Coronary artery (tissue), 2 donors: Measurements from ENCODE around the gene SOCS6.

Experiments used
- DNase-seq: peaks from one replicate; pipeline ENCODE4 v3.0.0-alpha.2; 2017; ENCODE audit warnings: low spot score
- H3K27ac ChIP-seq, 2 donors: fragments of 200-600 bp; sonication (generic); one replicate each; pipeline ENCODE4 v1.5.1; 2016 to 2019
- H3K4me3 ChIP-seq: fragments of 200-600 bp; sonication (generic); 2 replicates; pipeline ENCODE4 v1.5.1; 2016; ENCODE audit warnings: mild to moderate bottlenecking, moderate library complexity
- TF ChIP-seq, protein P1 (sequence below): fragments of 200-600 bp; sonication (generic); IDR thresholded peaks from one replicate; pipeline ENCODE4 v1.5.1; 2019; ENCODE audit warnings: antibody characterized with exemption

Gene SOCS6

DNA sequence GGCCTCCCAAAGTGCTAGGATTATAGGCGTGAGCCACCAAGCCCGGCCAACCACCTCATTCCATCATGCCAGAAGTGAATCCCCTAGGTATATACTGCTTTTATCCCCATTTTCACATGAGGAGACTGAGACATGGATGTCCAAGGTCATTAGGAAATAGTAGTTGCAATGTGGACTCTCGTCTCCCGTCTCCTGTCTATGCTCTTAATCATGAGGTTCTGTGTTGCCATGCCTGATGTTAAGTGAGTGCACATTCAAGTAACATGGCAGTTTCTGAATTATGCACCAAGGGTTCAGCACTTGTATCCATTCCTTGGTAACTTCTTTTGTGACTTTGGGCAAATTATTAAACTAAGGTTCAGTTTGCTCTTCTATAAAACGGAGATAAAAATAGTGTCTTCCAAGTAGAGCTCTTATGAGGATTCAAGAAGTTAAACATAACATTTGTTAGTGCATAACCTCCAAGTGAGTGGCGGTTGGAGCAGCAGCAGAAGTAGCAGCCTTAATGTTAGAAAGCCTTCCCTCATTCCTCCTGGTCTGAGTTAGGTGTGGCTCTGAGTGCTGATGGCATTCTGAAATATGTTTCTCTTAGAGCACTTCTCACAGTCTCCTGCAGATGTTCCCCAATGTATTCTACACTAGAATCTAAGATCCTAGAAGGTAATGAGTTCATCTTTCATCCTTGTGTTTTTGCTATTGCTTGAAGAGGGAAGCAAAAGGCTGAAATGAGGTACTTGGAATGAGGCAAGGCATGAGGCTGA, 21.9 kb downstream of the SOCS6 start:
- no peak overlapping the region for H3K27ac ChIP-seq
- TF ChIP-seq, protein P1, sequence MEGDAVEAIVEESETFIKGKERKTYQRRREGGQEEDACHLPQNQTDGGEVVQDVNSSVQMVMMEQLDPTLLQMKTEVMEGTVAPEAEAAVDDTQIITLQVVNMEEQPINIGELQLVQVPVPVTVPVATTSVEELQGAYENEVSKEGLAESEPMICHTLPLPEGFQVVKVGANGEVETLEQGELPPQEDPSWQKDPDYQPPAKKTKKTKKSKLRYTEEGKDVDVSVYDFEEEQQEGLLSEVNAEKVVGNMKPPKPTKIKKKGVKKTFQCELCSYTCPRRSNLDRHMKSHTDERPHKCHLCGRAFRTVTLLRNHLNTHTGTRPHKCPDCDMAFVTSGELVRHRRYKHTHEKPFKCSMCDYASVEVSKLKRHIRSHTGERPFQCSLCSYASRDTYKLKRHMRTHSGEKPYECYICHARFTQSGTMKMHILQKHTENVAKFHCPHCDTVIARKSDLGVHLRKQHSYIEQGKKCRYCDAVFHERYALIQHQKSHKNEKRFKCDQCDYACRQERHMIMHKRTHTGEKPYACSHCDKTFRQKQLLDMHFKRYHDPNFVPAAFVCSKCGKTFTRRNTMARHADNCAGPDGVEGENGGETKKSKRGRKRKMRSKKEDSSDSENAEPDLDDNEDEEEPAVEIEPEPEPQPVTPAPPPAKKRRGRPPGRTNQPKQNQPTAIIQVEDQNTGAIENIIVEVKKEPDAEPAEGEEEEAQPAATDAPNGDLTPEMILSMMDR = no peak
- no peak for DNase-seq

DNA sequence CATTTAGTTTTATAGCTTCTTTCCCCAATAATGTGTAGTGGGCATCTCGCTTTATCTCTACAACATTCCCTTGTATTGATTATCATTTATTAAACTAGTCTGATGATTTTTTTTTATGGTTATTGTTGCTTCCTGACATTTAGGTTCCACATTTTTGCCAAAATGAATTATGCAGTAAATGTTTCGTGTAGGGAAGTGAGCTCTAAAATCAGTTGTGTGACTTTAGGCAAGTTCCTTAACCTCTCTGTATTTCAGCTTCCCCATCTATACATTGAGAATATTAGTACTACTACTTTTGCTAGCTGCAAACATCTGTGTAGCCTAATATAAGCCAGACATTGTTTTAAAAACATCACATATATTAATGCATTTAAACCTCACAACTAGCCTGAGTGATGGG, 22.9 kb downstream of the SOCS6 start:
- TF ChIP-seq, protein P1 = no peak
- Histone ChIP-seq H3K4me3 (no peak overlapping the region), H3K27ac (no peak overlapping the region)
- DNase-seq = no peak

More for the DNA sequence above, 21.9 kb downstream of the SOCS6 start:
- H3K4me3 ChIP-seq = no peak overlapping the region

DNA sequence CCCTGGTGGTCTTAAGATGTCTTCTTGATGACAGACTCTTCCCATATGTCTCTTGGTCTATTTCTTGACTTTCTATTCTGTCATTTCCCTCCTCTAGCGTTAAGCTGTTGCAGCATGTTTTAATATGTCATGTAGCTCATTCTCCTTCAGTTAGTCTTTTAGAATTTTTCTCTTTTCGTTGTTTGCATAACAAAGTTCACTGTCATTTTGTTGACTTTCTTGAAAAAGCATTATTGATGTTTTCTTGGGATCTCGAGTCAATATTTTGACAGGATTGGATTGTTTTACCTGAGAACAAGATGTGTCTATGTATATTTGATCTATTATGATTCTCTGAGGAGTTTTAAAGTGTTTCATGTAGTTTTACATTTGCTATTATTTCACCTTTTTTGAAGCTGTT, 24.8 kb downstream of the SOCS6 start:
- H3K4me3 ChIP-seq = no peak overlapping the region
- no peak overlapping the region for H3K27ac ChIP-seq
- TF ChIP-seq, protein P1 = no peak
- DNase-seq = no peak

DNA sequence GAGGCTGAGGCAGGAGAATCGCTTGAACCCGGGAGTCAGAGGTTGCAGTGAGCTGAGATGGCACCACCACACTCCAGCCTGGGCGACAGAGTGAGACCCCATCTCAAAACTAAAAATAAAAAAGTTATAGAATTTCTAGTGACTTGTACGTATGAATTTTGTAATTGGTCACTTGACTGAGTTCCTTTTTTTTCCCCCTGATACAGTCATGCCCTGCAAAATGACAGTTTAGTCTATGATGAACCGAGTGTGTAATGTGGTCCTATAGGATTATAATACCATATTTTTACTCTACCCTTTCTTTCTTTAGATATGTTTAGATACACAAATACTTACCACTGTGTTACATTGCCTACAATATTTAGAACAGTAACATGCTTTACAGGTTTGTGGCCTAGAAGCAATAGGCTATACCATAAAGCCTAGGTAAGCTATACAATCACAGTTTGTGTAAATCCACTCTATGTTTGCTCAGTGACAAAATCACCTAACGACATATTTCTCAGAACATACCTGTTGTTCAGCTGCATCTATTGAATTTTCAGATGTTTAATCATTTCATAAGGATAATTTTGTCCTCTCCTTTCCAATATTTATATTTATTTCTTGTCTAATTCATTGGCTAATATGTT, 25.4 kb downstream of the SOCS6 start:
- no peak overlapping the region for H3K4me3 ChIP-seq
- H3K27ac ChIP-seq = no peak overlapping the region
- TF ChIP-seq, protein P1 = no peak
- DNase-seq = no peak

DNA sequence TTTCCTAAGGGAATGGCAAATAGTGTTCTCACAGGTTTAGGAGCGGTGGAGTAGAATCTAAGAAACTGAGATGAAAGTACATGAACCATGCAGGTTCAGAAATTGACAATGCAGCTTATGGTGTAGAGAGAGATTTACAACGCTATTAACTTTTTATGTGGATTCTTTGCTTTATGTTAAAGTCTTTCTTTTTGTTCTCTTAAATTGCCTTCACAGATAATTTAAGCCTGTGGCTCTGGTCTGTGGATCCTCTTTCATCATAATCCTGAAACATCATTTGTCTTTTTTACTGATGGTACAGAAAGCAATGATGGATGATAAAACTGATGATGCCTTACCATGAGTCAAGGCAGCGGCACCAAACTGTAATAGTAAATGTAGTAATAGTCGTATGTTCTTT, 30.3 kb downstream of the SOCS6 start:
- H3K27ac ChIP-seq = no peak overlapping the region
- DNase-seq = no peak
- TF ChIP-seq, protein P1 = no peak
- no peak overlapping the region for H3K4me3 ChIP-seq

DNA sequence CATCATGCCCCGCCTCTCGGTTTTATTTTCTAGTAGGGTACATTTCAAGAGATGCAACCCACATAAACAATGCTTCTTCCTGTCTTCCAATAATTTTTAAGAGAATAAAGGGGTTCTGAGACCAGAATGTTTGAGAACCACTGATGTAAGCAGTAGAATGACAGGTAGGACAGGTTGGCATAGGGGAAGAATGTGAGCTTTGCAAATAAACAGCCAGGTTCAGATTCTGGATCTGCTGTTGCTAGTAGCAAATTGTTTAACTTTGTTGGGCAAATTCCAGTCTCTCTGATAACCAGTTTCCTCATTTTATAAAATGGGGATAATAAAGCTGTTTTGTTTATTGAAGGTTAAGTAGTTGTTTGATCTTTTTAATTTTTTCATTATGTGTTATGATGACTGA, 32.8 kb downstream of the SOCS6 start:
- DNase-seq = no peak
- no peak overlapping the region for H3K27ac ChIP-seq
- TF ChIP-seq, protein P1 = no peak
- H3K4me3 ChIP-seq = no peak overlapping the region

DNA sequence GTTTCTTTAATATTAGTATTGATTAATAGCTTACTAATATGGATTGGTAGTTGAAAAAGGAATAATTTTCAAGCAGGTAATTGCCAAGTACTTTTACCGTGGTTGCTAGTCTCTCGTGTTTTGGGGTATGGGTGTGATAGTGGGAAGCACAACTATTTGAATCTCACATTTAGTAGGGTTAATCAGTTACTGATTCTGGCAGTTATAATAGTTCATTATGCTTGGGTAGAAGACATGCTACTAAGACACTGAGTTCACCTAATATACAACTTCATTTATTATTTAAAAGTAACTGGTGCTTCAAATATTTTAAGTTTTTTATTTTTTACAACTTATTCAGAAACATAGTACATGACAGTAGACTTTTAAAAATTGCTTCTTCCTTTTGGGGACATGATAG, 33.5 kb downstream of the SOCS6 start:
- TF ChIP-seq, protein P1 = no peak
- H3K4me3 ChIP-seq = no peak overlapping the region
- H3K27ac ChIP-seq = no peak overlapping the region
- DNase-seq = no peak
